DMS153 treated with DMSO at 0.1 percent for 48 hours (cell line): ENCODE data around the gene CARD9.
"Not testable (repeated sequence)": the region's sequence is repeated elsewhere in the genome, so short reads cannot be mapped to it uniquely, and the experiment has no call there.

Experiments used
- DNase-seq: peaks from one replicate; lab custom pipeline; 2025; ENCODE audit not compliant: unreplicated experiment; lab: John Stamatoyannopoulos, UW

CARD9 gene

GRCh38 chr9:136324501-136325300 lies 48.8 kb downstream of the CARD9 start:
- no peak for DNase-seq

GRCh38 chr9:136323371-136323789 lies 50.1 kb downstream of the CARD9 start:
- DNase-seq, result no peak

GRCh38 chr9:136322756-136323330 lies 50.6 kb downstream of the CARD9 start:
- no peak for DNase-seq

GRCh38 chr9:136321561-136321960 lies 51.9 kb downstream of the CARD9 start:
- DNase-seq, result no peak

GRCh38 chr9:136320972-136321371 lies 52.5 kb downstream of the CARD9 start:
- DNase-seq, result not testable (repeated sequence)

GRCh38 chr9:136319955-136320354 lies 53.5 kb downstream of the CARD9 start:
- not testable (repeated sequence) for DNase-seq

- DNase-seq, result not testable (repeated sequence)
These were observed 54.2 kb downstream of the CARD9 start for GRCh38 chr9:136319244-136319643.

- DNase-seq, result no peak
These were observed 54.7 kb downstream of the CARD9 start for GRCh38 chr9:136318776-136319241.

GRCh38 chr9:136318111-136318775 lies 55.2 kb downstream of the CARD9 start:
- no peak for DNase-seq

- DNase-seq, result no peak
These were observed 55.8 kb downstream of the CARD9 start for GRCh38 chr9:136317695-136318094.

GRCh38 chr9:136316896-136317676 lies 56.4 kb downstream of the CARD9 start:
- no peak for DNase-seq

GRCh38 chr9:136316271-136316751 lies 57.2 kb downstream of the CARD9 start:
- no peak for DNase-seq

- DNase-seq, result no peak
These were observed 58.5 kb downstream of the CARD9 start for GRCh38 chr9:136314944-136315343.

GRCh38 chr9:136314056-136314416 lies 59.4 kb downstream of the CARD9 start:
- no peak for DNase-seq
